ENCODE measurements around the gene GUCA2B.

GRCh38 chr1:42171679-42172266 is 18.6 kb downstream of the GUCA2B start:
- no peak for TF ChIP-seq CTCF (IDR thresholded peaks at IDR 0.05 in 4 of 5, conservative IDR thresholded peaks at IDR 0.05 in 1 of 5)
- TF ChIP-seq POLR2A (IDR thresholded peaks at IDR 0.05), result no peak
